Ecto neural progenitor cell (in vitro differentiated cells): ENCODE results near the gene ARL14EP.

Experiments used
- DNase-seq: peaks from one replicate; pipeline ENCODE4 v3.0.0-alpha.2; 2018; ENCODE audit warnings: low spot score

Gene ARL14EP

DNA sequence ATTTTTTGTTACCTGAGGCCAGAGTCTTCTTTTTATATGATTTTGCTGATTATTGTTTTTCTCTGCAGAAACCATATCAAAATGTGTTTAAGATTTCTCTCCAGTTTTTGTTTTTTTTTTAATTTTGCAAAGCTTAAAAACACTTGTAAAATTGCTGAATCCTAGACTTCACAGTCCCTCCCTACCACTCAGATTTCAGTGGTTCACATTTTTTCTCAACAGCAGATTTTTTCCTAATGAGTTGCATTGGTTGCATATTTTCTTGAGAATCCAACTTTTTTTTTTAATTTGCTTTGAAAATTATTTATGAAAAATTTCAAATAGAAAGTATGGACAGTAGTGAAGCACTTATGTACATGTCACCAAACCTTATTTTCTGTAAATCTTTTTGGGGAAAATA, 5.8 kb downstream of the ARL14EP start:
- no peak for DNase-seq

DNA sequence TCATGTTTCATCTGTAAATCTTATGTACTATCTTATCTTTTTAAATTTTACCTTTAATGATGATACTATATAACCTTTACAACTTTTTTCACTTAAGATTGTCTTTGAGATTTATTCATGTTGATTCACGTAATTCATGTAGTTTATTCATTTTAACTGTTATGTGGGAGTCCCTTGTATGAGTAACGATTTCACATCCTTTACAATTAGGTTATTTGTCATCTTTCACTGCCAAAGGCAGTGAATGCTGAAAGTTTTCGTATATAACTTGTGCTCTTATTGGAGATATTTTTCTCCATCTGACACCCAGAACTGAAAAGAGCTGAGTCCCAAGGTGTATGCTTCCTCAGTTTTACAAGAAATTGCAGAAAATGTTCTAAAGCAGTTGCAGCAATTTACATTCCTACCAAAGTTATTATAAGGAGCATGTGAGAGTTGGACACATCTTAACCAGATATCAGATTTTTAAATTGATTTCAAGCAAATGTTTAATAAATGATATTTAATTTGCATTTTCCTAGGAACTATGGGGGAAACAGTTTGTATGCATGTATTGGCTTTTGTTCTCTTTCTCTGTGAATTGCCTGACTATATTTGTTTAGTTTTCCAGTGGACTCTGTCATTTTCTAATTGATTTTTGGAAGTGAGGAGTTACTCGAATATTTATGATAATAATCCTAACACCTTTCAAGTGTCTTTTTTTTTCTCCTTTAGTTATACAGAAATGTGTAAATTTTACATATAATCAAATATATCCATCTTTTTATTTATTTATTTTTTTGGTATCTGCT, 6.4 kb downstream of the ARL14EP start:
- DNase-seq: no peak

DNA sequence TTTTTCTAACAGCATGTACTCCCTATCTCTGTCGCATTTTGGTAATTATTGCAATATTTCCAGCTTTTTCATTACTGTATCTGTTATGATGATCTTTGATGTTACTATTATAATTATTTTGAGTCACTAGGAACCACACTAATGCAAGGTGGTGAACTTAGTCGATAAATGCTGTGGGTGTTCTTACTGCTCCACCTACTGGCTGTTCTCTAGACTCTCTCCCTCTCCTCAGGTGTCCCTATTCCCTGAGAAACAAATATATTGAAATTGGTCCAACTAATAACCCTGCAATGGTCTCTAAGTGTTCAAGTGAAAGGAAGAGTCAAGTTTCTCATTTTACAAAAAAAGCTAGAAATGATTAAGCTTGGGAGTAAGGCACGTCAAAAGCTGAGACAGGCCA, 10.5 kb downstream of the ARL14EP start:
- DNase-seq: no peak

DNA sequence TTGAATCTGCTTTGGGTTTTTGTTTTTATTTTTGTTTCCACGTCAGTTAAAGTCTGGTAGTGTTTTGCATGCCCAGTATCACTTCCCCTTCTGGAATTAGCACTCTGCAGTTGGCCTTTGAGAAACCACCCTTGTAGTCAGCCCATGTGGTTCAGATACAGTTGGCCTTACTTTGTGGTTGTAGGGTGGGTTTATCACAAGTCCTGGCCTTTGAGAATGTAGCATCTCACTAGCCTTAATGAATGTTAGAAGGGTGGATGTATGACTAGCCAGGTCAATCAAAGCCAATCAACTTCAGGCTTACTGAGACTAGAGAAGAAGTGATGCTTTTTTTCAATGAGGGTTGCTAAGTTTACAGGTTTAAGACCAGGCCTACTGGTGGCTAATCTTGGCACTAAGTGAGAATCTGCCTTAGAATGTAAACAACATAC, 19.8 kb downstream of the ARL14EP start:
- no peak for DNase-seq

DNA sequence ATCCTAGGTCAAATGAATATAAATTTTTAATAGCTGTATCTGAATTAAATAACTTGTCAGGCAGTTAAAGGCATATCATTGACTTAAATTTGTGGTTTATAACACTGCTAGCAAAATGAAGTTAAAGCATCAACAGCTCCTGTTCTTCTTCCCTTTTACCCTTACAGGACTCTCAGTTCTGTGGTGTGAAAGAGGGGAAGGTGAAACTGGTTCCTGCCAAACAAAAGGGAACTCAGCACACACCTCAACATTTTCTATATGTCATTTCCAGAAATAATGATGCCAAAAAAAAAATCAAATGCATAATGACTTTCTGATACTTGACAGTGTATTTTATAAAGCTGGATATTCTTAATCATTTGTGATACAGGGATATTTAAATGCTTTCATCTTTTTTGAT, 21.2 kb downstream of the ARL14EP start:
- no peak for DNase-seq

DNA sequence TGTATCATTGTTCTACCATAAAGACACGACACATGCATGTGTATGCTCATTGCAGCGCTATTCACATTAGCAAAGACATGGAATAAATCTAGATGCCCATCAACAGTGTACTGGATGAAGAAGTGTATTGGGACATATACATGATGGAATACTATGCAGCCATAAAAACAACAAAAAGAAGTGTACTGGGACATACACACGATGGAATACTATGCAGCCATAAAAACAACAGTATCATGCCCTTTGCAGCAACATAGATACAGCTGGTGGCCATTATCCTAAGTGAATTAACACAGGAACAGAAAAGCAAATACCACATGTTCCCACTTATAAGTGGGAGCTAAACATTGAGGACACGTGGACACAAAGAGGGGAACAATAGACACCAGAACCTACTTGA, 22.7 kb downstream of the ARL14EP start:
- no peak for DNase-seq

DNA sequence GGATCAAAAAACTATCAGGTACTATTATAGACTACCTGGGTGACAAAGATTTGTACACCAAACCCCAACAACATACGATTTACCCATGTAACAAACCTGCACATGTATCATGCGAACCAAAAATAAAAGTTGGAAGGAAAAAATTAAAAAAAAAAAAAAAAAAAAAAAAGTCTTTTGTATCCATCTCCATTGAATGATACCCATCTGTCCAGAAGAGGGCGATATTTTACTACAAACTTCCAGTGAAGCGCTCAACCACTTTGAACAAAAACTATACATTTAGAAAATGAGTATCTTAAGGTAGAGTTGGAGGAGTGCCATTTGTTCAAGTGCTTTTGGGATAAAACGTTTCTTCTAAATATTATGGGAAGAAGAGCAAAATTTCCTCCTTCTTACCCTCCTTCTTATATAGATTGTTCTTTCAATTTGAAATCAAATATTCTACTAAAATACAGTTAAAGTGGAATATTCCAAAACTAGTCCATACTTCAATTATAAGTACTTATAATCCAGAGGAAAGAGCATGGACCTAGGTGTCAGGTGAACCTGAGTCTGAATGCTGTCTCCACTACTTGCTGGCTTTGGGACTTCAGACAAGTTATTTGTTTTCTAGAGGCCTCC, 23.3 kb downstream of the ARL14EP start:
- no peak for DNase-seq

DNA sequence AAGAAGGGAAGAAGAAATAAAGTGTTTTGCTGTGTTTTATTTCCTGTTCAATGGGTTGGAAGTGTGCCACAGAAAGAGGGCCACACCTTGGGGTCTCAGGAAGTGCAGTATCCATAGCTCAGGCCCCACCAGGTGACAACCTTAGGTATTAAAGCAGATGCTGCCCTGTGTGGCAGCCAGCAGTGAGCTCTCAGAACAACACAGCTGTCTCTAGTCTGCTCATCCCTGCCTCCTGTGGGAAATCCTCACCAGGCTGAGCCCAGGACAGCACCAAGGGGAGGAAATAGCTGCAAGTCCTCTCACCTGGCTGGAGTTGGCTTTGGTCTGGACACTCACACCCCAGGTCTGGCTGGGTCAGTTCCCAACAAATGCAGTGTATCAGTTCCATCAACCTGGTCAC, 25.1 kb downstream of the ARL14EP start:
- DNase-seq: no peak

DNA sequence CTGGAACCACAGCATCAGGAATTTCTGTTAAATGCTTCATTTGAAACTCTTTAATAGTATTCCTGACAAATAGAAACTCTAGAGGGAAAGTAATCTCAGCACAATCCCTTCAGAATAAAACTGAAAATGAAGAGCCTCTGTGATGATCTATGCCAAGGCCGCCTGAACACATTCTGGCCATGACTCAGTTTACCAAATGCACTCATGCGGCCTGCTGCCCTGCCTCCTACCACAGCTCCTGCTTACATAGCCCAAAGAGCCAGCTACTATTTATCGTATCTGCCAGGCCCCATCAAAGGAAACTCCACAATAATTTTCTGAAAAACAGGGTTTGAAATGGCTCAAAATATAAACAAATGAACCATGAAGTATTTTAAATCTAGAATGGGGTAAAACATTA, 27.0 kb downstream of the ARL14EP start:
- no peak for DNase-seq

DNA sequence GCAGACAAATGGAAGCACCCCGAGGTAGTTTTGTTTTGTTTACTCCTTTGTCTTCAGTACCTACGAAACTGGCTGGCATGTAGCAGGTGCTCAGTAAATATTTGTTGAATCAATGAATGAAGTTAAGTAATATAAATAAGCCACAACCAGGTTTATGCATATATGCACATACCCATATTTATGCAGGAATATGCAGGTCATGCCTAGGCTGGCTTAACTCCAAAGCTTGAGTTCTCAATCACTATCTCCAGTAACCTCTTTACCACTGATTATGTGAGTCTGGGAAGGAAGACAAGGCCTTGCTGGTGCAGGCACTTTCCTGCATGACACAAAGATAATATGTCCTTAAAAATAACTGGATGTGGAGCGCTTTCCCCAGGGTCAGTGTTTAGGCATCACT, 27.5 kb downstream of the ARL14EP start:
- no peak for DNase-seq

DNA sequence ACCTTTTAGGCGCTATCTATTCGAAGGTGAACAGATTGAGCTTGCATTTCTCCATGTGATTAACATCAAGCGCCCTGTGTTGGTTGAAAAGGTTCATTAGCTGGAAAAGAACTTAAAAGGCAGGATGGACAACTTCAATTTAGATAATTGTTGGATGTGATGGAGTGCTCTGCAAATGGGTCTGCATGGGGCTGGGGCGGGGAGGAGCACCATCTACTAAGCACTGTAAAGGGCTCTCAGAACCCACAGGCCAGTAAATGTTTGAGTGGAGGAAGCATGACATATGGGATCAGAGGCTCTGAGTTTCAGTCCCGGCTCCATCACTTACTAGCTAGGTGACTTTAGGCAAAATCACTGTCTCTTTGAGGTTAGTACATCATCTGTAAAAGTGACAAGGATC, 28.2 kb downstream of the ARL14EP start:
- no peak for DNase-seq

DNA sequence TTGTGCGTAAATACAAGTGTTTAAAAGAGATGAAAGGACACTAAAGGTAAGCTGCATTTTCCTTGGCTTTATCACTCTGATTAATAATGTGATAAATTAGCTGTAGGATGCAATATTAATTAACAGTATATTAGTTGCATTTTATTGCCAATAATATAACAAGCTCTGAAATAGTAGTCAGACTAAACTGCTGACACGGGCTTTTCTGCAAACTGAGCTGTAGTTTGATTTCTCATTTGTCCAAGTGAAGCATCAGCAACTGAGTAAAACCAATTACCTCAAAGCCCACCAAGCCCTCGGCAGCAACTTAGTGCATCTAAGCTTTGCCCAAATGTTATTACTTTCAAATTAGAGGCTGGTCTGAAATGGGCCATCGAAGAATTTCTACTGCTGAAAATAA, 33.5 kb downstream of the ARL14EP start:
- no peak for DNase-seq

DNA sequence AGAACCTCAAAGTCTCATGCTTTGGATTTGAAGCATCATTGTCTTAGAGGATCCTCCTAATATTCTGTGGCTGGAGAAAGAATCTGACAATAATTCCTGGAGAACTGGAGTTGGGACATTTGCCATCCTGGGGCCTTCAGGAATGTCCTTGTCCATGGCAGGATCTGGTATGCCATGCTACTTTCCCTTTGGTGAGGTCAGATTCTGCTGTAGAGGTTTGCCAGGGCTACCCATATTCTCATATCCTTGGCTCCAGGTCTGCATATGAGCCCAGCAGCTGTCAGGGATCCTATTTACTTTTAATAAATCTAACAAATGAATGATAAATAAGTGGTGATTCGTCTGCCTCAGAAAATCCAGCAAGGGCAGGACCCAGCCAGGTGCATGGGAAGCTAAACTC, 35.0 kb downstream of the ARL14EP start:
- DNase-seq: no peak

DNA sequence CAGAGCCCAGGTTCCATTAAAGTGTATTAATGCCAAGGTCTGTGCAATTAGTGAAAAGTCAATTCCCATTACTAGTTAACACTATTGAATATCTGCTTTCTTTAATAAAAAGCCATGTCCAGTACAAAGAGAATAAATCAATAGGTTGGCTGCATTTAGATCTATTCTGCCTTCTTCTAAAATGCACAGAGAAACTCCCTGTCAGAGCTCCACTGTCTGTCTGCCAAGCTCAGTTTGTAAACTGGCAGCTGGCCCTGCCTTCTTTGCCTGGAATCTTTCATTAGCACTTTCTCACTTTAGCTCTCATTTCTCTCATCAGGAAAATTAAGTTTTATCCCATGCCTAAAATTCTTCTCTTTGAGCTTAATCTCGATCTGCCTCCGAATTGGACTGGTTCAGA, 35.6 kb downstream of the ARL14EP start:
- DNase-seq: no peak

DNA sequence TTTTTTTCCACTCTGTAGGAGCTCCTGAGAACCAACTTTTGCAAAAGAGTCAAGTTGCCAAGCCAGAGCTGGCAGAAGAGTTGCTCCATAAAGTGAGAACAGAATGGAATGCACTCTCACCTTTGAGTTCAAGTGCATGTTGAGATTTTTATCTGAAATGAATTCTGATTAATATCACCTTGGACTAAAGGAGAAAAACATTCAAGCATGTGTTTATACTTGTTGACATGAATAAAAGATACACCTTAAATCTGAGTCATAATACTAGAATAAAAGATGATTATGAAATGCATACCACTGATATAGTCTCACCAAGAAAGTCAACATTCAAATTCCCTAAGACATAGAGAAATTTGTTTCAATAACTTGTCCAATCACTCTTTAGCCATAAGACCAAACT, 37.8 kb downstream of the ARL14EP start:
- DNase-seq: no peak

DNA sequence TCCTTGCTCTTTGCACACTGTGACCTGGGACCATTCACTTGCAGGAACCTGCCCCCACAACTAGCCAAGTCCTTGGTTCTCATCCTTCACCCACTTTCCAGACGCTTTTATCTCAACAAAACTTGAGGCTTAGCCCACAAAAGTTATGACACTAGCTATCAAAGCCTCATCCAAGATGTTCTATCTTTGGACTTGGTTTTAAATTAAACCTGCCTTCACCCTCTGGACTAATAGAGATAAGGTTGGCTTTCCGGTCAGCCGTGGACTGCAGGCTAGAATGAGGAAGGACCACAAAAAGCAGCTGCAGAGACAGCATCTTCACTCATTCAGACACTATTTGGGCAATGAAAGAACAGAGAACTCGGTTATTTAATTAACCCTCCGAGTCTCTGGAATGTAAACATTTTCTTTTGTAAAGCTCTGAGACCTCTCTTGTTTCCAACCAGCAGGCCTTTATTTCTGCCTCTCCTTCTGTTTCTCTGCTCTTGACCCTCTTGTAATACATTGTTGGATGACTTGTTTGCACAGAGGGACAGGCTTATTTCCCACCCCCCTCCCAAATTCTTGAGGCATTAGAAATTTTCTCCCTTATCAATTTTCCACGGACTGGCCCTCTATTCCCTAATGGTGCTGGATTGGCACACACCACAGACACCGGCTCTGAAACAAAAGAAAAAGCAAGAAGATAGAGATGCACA, 41.4 kb downstream of the ARL14EP start:
- no peak for DNase-seq

DNA sequence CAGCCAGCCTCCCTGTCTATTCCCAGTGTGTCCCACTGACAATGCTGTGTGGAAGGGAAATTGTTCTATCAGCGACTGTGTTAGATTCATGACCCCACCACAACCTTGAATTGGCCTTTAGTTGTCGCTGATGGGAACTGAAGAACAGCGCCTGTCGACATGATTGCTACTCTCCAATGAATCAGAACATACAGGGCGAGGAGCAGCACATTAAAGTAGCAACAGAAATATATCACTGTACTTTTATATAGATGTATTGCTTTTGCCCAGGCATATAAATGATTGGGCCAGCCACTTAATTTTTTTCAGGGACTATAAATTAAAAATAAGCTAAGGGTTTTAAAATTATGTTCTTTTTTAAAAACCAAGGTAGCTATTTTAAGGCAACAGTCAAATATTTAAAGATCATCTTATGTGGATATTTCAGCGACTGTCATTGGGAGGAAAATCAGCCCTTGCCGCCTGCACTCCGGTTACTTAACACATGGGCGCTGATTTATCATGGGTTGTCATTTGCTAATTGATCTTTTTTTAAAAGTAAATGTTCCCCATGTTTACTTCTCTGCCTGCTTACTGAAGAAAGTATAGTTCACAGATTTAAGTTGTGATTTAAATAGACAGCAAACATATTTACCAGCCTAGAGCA, 42.1 kb downstream of the ARL14EP start:
- no peak for DNase-seq

DNA sequence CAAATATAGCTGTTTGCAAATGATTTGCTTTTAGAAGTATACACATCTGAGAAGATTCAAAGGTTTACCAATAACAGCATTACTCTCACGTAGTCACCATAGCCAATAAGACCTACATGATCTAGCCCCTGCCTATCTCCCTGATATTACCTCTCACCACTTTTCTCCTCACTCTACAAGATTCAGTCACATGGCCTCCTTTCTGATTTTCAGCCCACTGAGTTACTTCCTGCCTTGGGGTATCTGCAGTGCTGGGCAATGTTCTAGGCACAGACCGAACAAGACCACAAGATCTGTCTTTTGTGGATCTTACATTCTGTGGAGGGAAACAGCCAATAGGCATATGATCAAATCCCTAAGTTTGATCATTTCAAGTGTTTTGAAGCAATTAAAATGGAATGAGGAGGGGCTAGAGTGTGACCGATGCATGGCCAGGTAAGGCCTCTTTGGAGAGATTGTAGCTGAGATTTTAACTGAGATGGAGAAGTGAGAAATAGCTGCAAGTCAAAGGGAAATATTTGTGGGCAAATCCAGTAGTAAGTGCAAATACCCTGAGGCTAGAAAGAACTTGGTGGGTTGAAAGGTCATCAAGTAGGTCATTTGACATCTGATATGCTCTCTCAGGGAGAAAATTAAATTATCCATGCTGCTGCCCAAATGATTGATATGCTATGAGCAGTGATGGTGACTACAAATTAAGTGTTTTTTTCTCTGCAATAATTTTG, 43.1 kb downstream of the ARL14EP start:
- no peak for DNase-seq

DNA sequence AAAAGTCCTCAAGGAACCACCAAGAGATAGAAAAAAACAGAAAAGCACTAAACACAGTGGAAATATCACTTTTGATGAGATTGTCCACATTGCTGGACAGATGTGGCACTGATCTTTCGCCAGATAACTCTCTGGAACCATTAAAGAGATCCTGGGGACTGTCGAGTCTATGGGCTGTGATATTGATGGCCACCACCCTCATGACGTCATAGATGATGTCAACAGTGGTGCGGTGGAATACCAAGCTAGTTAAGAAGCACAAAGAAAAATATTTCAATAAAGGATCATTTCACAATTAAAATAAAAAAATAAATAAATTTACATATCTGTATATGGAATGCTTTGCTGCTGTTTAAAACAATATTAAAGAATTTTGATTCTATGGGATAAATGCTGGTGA, 45.5 kb downstream of the ARL14EP start:
- no peak for DNase-seq

DNA sequence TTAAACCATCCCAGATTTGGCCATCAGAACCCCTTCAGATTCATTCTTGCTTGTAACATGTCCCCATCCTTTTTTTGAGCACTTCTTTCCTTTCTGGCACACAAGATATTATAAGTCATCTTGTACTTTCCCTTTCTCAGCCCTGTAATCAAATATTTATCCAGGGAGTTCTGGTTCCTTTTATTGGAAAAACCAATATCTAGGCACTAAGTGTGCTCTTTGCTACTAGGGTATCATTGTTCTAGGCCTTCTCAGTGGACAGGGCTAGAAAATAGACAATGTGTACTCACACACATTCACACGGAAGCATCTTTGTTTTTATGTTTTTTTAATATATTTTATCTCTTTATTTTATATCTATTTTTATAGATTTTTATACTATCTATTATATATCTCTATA, 47.3 kb downstream of the ARL14EP start:
- DNase-seq: no peak

DNA sequence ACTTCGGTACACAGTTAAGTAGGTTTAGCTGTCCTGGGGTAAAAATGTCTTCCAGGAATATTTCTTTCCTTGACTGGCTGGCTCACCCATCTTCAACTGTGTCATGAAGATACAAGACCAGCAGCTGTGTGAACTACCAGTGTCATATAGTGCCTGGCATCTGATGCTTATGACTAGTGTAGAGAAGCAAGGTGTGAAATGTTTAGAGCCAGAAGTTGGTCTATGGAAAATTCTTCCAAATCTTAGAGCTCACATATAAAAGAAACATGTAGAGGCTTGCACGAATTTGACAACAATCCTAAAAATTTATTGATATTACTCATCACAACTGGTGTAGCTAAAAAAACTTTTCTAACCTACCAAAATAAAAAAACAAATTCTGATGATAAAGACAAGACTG, 54.4 kb downstream of the ARL14EP start:
- DNase-seq: no peak

DNA sequence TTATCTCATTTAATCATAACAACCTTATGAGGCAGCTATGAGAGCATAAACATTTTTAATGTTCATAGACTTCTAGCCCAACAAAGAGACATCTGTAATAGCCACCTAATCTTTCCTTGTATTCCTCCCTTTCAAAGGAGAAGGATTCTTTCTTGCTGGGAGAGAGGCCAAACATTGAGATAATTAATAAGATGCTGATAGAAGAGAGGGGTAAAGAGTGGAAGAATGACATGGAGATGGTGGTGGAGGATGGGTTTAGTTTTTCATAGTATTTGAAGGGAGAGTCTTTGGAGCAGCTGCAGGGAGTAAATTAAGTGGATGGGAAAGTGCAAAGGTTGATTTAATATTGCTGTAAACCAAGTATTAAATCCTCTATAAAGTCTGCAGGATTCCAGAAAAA, 57.9 kb downstream of the ARL14EP start:
- DNase-seq: no peak
